ENCODE data around the gene NAXE. TPM values are rescaled to one million over a fixed set of nuclear protein-coding genes. Genes with fewer than 3 reads are reported as not detected.

The NAXE gene
- total and polyA plus RNA-seq, 2 of the 13 experiments (the other 11 are each of a cell fraction or from before 2014, with no cell fraction given) = 39.4 to 59.4 TPM

GRCh38 chr1:156592910-156593660 lies 1.5 kb downstream of the NAXE start:
- Histone ChIP-seq H3K9ac (ENCODE audit: insufficient read depth, low read depth, low read length) (no peak overlapping the region), H3K4me3 (replicated peaks in 1 of 3; ENCODE audit: insufficient read depth in 1 of 3, low read depth in 2 of 3, low read length in 3 of 3) (no peak overlapping the region), H3K79me2 (ENCODE audit: insufficient read depth, low read length) (peaks cover 3% of the 10 kb centered on the region), H3K27ac (ENCODE audit: extremely low read length, insufficient read depth, low read length) (no peak overlapping the region), H3K4me1 (ENCODE audit: insufficient read depth, low read length) (peaks cover 21% of the 10 kb centered on the region), H3K27me3 (ENCODE audit: control insufficient read depth in 1 of 2, insufficient read depth in 2 of 2, low read length in 2 of 2) (no peaks in the 10 kb centered on the region), H3K36me3 (replicated peaks in 1 of 2; ENCODE audit: control insufficient read depth in 1 of 2, insufficient read depth in 2 of 2, low read length in 2 of 2) (peaks cover 5 to 41% of the 10 kb centered on the region in 2 experiments), H2AFZ (ENCODE audit: low read length) (no peak overlapping the region), H3K4me2 (ENCODE audit: low read depth, low read length) (peak overlapping the region; percentile 92), H3K9me3 (ENCODE audit: low read length) (no peaks in the 10 kb centered on the region), H4K20me1 (ENCODE audit: insufficient read depth, low read length) (no peaks in the 10 kb centered on the region)
- 97% methylated on average over 6 of the region's 8 CpGs for WGBS (ENCODE audit: low lambda C conversion rate)
- no TSS peak for BruUV-seq (replicated peaks)
- in situ Hi-C loops (cut with HindIII; ENCODE audit: extremely low pct_ligation_motif_present, low pct_unique_long_range_greater_than_20kb) (no loop called here), intact Hi-C loops (cut with micrococcal nuclease; ENCODE audit: unreplicated experiment) (no loop called here)
- FAIRE-seq (no peak), DNase-seq (ENCODE audit: low spot score) (no peak), ATAC-seq (no peak)
- ChIA-PET POLR2A (interaction anchor here (1.3 kb wide), 1 partner anchor 15 kb away, joined by 3 read pairs; no protein-coding TSS in a partner anchor), CTCF (ENCODE audit: low intra/inter-chr PET ratio, low total read pairs) (no interaction called here)
- TF ChIP-seq ZMYM3 (CRISPR knock-in tag; IDR thresholded peaks at IDR 0.05) (peak; percentile 29; the same call in 1 of the 2 replicates), POLR2AphosphoS5 (IDR thresholded peaks at IDR 0.05; ENCODE audit: low read depth, low read length) (peak; percentile 11; the same call in 1 of the 2 replicates), AGO1 (IDR thresholded peaks at IDR 0.05; ENCODE audit: low read depth, low read length, poor library complexity, severe bottlenecking) (no peak), HMGA1 (CRISPR knock-in tag; conservative IDR thresholded peaks at IDR 0.05) (no peak), RBM22 (optimal IDR thresholded peaks at IDR 0.05; ENCODE audit: low read length) (peak; percentile 23), ZNF629 (CRISPR knock-in tag; conservative IDR thresholded peaks at IDR 0.05) (peak; percentile 89)

GRCh38 chr1:156593661-156593989 lies 2.0 kb downstream of the NAXE start:
- no peak overlapping the region for H2AFZ ChIP-seq (ENCODE audit: low read length)
- H4K20me1 ChIP-seq (ENCODE audit: insufficient read depth, low read length) = no peaks in the 10 kb centered on the region
- no TSS peak for BruUV-seq (replicated peaks)
- in situ Hi-C loops (cut with HindIII; ENCODE audit: extremely low pct_ligation_motif_present, low pct_unique_long_range_greater_than_20kb) (no loop called here), intact Hi-C loops (cut with micrococcal nuclease; ENCODE audit: unreplicated experiment) (no loop called here)
- no peak overlapping the region for H3K27ac ChIP-seq (ENCODE audit: extremely low read length, insufficient read depth, low read length)
- H3K36me3 ChIP-seq (replicated peaks in 1 of 2; ENCODE audit: control insufficient read depth in 1 of 2, insufficient read depth in 2 of 2, low read length in 2 of 2) = peaks cover 7 to 46% of the 10 kb centered on the region in 2 experiments
- H3K9me3 ChIP-seq (ENCODE audit: low read length) = no peaks in the 10 kb centered on the region
- H3K9ac ChIP-seq (ENCODE audit: insufficient read depth, low read depth, low read length) = no peak overlapping the region
- WGBS (ENCODE audit: low lambda C conversion rate) = 94% methylated on average over 8 of the region's 8 CpGs
- H3K4me2 ChIP-seq (ENCODE audit: low read depth, low read length) = no peak overlapping the region
- DNase-seq (ENCODE audit: low spot score) = no peak
- no peak for ATAC-seq
- peaks cover 21% of the 10 kb centered on the region for H3K4me1 ChIP-seq (ENCODE audit: insufficient read depth, low read length)
- no peaks in the 10 kb centered on the region for H3K27me3 ChIP-seq (ENCODE audit: control insufficient read depth in 1 of 2, insufficient read depth in 2 of 2, low read length in 2 of 2)
- peaks cover 3% of the 10 kb centered on the region for H3K79me2 ChIP-seq (ENCODE audit: insufficient read depth, low read length)
- no peak overlapping the region for H3K4me3 ChIP-seq (replicated peaks in 1 of 3; ENCODE audit: insufficient read depth in 1 of 3, low read depth in 2 of 3, low read length in 3 of 3)
- CTCF ChIA-PET (ENCODE audit: low intra/inter-chr PET ratio, low total read pairs) = no interaction called here
- no peak for FAIRE-seq
- POLR2A ChIA-PET = interaction anchor here (1.3 kb wide), 1 partner anchor 14 kb away, joined by 3 read pairs; no protein-coding TSS in a partner anchor
- TF ChIP-seq ZBTB46 (CRISPR knock-in tag; IDR thresholded peaks at IDR 0.05; ENCODE audit: borderline replicate concordance) (no peak), ZGPAT (CRISPR knock-in tag; IDR thresholded peaks at IDR 0.05) (no peak), NFKB2 (CRISPR knock-in tag; IDR thresholded peaks at IDR 0.05; ENCODE audit: borderline replicate concordance) (no peak), ZBTB1 (CRISPR knock-in tag; IDR thresholded peaks at IDR 0.05; ENCODE audit: borderline replicate concordance) (no peak)

Data from HepG2 (cell line).